Lower lobe of right lung (tissue), 2 donors: ENCODE measurements around the gene HIBCH. TPM values are rescaled to one million over a fixed set of nuclear protein-coding genes. Genes with fewer than 3 reads are reported as not detected.
A peak's percentile ranks its signal among the peaks of the same experiment; 100 is the strongest.

Experiments used
- ATAC-seq, 2 donors: fragments of 200-7000 bp; cut with Tn5 transposase; one replicate each; pipeline ENCODE4 v1.9.1; 2020 to 2022; ENCODE audit warnings: mild to moderate bottlenecking in 2 of 2, moderate library complexity in 2 of 2
- DNase-seq: peaks from one replicate; pipeline ENCODE4 v3.0.0-alpha.2; 2020
- H3K27ac ChIP-seq: fragments of 200-600 bp; one replicate; pipeline ENCODE4 v1.8.0; 2022
- H3K27me3 ChIP-seq: fragments of 200-600 bp; one replicate; pipeline ENCODE4 v1.8.0; 2022; ENCODE audit warnings: low read depth
- H3K36me3 ChIP-seq: fragments of 200-600 bp; one replicate; pipeline ENCODE4 v1.8.0; 2022; ENCODE audit warnings: mild to moderate bottlenecking
- H3K4me1 ChIP-seq: fragments of 200-600 bp; one replicate; pipeline ENCODE4 v1.8.0; 2022
- H3K4me3 ChIP-seq: fragments of 200-600 bp; one replicate; pipeline ENCODE4 v1.8.0; 2022; ENCODE audit warnings: mild to moderate bottlenecking
- H3K9me3 ChIP-seq: fragments of 200-600 bp; one replicate; pipeline ENCODE4 v1.8.0; 2022
- CTCF ChIP-seq: fragments of 200-600 bp; IDR thresholded peaks from one replicate; pipeline ENCODE4 v1.8.0; 2022; ENCODE audit warnings: antibody characterized with exemption, mild to moderate bottlenecking
- intact Hi-C: fragments of 100-400 bp; cut with DNase I; formaldehyde crosslinking; loops from one replicate; pipeline ENCODE4 v1.11.0; 2022
- total RNA-seq: library from RNA; stranded (reverse); fragmentation: NEBNext Ultra II Directional; extraction: Animal tissue kit (Norgen Biotek cat#: 25700); gene quantifications from one replicate; pipeline ENCODE4 v1.2.1, GENCODE V29; 2021
- donor health status: DM: no; HTN: yes; CAD: no; lungs with severe emphysema.

The HIBCH gene
- total RNA-seq, 1 donor from 2014 or later, result 24.3 TPM

- ATAC-seq, result no peak
- Histone ChIP-seq H3K27me3 (no peaks in the 10 kb centered on the region), H3K36me3 (peaks cover 3% of the 10 kb centered on the region), H3K4me3 (no peak overlapping the region), H3K9me3 (no peaks in the 10 kb centered on the region), H3K27ac (peak overlapping the region; percentile 56), H3K4me1 (peaks cover 55% of the 10 kb centered on the region)
- no peak for TF ChIP-seq CTCF
- DNase-seq, result no peak
- intact Hi-C loops, result no loop called here
Observed at GRCh38 chr2:190354003-190354690, 34.5 kb upstream of the HIBCH start.

GRCh38 chr2:190353537-190353899 is 33.9 kb upstream of the HIBCH start:
- peaks cover 3% of the 10 kb centered on the region for H3K36me3 ChIP-seq
- H3K9me3 ChIP-seq, result no peaks in the 10 kb centered on the region
- peaks cover 49% of the 10 kb centered on the region for H3K4me1 ChIP-seq
- no peak for TF ChIP-seq CTCF
- H3K27me3 ChIP-seq, result no peaks in the 10 kb centered on the region
- H3K4me3 ChIP-seq, result no peak overlapping the region
- intact Hi-C loops, result no loop called here
- H3K27ac ChIP-seq, result peak overlapping the region; percentile 56
- DNase-seq (no peak), ATAC-seq (no peak)

- H3K27ac ChIP-seq, result peak overlapping the region; percentile 56
- H3K4me1 ChIP-seq, result peaks cover 44% of the 10 kb centered on the region
- ATAC-seq, result peak; percentile 54 to 70
- no peaks in the 10 kb centered on the region for H3K27me3 ChIP-seq
- intact Hi-C loops, result no loop called here
- no peak for TF ChIP-seq CTCF
- no peaks in the 10 kb centered on the region for H3K9me3 ChIP-seq
- H3K36me3 ChIP-seq, result peaks cover 3% of the 10 kb centered on the region
- DNase-seq, result no peak
- no peak overlapping the region for H3K4me3 ChIP-seq
Observed at GRCh38 chr2:190352668-190353536, 33.3 kb upstream of the HIBCH start.

GRCh38 chr2:190351955-190352354 is 32.3 kb upstream of the HIBCH start:
- no peak overlapping the region for H3K4me3 ChIP-seq
- peaks cover 36% of the 10 kb centered on the region for H3K4me1 ChIP-seq
- H3K27me3 ChIP-seq, result no peaks in the 10 kb centered on the region
- no peak for TF ChIP-seq CTCF
- no peak overlapping the region for H3K27ac ChIP-seq
- intact Hi-C loops, result no loop called here
- peaks cover 3% of the 10 kb centered on the region for H3K36me3 ChIP-seq
- ATAC-seq (no peak), DNase-seq (no peak)
- no peaks in the 10 kb centered on the region for H3K9me3 ChIP-seq

GRCh38 chr2:190350371-190350770 is 30.7 kb upstream of the HIBCH start:
- peaks cover 30% of the 10 kb centered on the region for H3K4me1 ChIP-seq
- intact Hi-C loops, result no loop called here
- H3K36me3 ChIP-seq, result peaks cover 3% of the 10 kb centered on the region
- no peak overlapping the region for H3K27ac ChIP-seq
- H3K9me3 ChIP-seq, result no peaks in the 10 kb centered on the region
- ATAC-seq (no peak), DNase-seq (no peak)
- TF ChIP-seq CTCF, result no peak
- H3K27me3 ChIP-seq, result no peaks in the 10 kb centered on the region
- no peak overlapping the region for H3K4me3 ChIP-seq
